GM13976 (cell line): Measurements from ENCODE around the gene PAPPA.

Experiments
- DNase-seq: peaks from one replicate; pipeline ENCODE4 v3.0.0; 2012; ENCODE audit warnings: low spot score
- in situ Hi-C: fragments of 300-500 bp; cut with MboI; formaldehyde crosslinking; loops from one replicate; pipeline ENCODE4 v1.12.0; 2022; ENCODE audit warnings: low sequenced_read_pairs, mixed read lengths, inconsistent platforms; ENCODE audit not compliant: unreplicated experiment
- TF ChIP-seq, protein P1 (sequence below): IDR thresholded peaks from 2 replicates; pipeline ENCODE4 v1.5.1; 2012; ENCODE audit warnings: borderline replicate concordance, mild to moderate bottlenecking; ENCODE audit not compliant: insufficient read depth; ENCODE audit errors: extremely low read depth, missing control alignments, control extremely low read depth

PAPPA gene

DNA sequence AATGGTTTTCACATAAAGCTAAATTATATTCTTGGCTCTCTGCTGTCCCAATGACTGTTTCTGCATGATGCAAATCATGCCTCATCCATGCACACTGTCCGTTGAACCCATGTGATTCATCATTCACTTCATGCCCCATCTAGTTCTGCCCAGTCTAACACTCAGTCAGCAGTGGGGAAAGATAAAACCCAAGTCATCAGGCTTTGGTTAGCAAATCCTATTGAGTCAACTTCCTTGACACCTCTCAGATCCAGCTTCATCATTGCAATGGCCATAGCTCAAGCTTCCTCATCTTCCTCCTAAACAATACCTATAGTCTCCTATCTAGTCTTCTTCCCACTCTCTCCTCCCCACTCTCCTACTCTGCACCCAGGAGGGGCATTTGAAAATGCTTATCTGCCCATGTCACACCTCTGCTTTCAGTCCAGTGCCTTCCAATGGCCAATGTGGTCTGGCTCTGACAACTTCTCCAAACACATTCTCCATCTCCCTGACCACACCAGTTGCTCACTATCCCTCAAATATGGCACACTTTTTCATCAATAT, 267.5 kb downstream of the PAPPA start:
- in situ Hi-C loops = no loop called here
- DNase-seq = no peak
- TF ChIP-seq, protein P1, sequence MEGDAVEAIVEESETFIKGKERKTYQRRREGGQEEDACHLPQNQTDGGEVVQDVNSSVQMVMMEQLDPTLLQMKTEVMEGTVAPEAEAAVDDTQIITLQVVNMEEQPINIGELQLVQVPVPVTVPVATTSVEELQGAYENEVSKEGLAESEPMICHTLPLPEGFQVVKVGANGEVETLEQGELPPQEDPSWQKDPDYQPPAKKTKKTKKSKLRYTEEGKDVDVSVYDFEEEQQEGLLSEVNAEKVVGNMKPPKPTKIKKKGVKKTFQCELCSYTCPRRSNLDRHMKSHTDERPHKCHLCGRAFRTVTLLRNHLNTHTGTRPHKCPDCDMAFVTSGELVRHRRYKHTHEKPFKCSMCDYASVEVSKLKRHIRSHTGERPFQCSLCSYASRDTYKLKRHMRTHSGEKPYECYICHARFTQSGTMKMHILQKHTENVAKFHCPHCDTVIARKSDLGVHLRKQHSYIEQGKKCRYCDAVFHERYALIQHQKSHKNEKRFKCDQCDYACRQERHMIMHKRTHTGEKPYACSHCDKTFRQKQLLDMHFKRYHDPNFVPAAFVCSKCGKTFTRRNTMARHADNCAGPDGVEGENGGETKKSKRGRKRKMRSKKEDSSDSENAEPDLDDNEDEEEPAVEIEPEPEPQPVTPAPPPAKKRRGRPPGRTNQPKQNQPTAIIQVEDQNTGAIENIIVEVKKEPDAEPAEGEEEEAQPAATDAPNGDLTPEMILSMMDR = no peak

- DNase-seq = no peak
- TF ChIP-seq, protein P1 = no peak
- in situ Hi-C loops = no loop called here
These were observed 268.8 kb downstream of the PAPPA start for GRCh38 chr9:116422119-116422979.

GRCh38 chr9:116423149-116423548, 269.6 kb downstream of the PAPPA start:
- in situ Hi-C loops = no loop called here
- no peak for DNase-seq
- TF ChIP-seq, protein P1 = no peak

GRCh38 chr9:116425244-116425643, 271.7 kb downstream of the PAPPA start:
- TF ChIP-seq, protein P1 = no peak
- in situ Hi-C loops = no loop called here
- no peak for DNase-seq

DNA sequence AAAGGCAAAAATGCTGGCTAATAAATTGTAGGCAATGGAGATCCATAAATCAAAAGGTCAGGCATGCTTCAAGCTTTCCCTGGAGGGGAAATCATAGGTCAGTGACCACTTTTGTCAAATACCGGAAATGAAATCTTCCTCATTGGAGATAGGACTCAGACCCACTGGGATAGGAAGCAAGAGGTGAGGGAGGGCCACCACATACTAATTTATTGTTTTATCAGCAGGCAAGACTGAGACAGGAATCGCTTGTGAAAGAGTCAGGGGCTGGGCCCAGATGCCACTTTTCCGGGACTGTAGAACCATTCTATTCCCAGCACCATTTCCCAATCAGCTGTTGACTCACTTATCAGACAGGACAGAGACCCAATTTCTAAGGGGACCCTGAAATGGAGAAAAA, 277.3 kb downstream of the PAPPA start:
- no peak for DNase-seq
- TF ChIP-seq, protein P1 = no peak
- in situ Hi-C loops = no loop called here

DNA sequence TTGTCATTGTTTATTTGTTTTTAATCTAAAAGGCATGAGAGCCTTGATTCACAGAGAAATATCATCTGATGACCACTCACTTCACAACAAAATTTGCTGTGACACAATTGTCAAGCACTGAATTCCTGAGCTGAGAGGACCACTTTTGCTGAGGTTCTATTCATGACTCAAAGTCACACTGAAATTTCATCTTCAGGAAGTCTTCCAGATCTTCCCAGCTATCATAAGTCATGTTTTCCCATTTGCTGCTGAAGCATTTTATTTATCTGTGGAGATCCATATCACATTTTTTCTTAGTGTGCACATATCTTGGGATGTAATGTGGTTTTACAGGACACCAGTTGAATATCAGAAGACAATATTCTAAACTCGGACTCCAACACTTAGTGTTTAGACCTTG, 278.5 kb downstream of the PAPPA start:
- DNase-seq = no peak
- in situ Hi-C loops = no loop called here
- TF ChIP-seq, protein P1 = no peak
